ENCODE data around the gene SPAG16.

The SPAG16 gene

DNA sequence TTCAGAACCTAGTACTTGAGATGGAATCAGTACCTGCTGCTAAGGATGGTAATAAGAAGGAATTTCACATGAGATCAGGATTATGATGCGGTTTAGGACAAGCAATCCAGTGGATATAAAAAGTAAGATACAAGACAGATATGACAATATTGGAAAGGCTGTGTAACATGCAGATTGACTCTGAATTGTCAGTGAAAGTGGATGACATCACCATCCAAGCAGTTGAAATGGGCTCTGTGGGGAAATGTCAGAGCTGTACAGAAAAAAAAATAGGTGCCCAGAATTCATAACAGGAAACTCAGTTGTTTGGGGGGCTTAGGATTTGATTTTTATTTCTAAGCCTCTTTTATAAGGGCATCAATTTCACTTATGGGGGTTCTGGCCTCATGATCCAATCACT, 438.3 kb downstream of the SPAG16 start:
- Histone ChIP-seq H3K27ac (no peak overlapping the region), H4K20me1 (ENCODE audit: insufficient read depth) (no peaks in the 10 kb centered on the region), H3K9ac (no peak overlapping the region), H2AFZ (ENCODE audit: low read depth) (no peak overlapping the region), H3K27me3 (ENCODE audit: insufficient read depth, low read depth) (no peaks in the 10 kb centered on the region), H3K4me3 (IDR thresholded peaks at IDR 0.05; ENCODE audit: insufficient read depth, low read depth, low read length) (no peak overlapping the region), H3K4me1 (ENCODE audit: low read depth, poor library complexity, severe bottlenecking) (no peaks in the 10 kb centered on the region), H3K79me2 (ENCODE audit: insufficient read depth, low read depth) (no peaks in the 10 kb centered on the region), H3K36me3 (ENCODE audit: insufficient read depth) (no peaks in the 10 kb centered on the region), H3K4me2 (no peak overlapping the region)
- TF ChIP-seq, protein P1, sequence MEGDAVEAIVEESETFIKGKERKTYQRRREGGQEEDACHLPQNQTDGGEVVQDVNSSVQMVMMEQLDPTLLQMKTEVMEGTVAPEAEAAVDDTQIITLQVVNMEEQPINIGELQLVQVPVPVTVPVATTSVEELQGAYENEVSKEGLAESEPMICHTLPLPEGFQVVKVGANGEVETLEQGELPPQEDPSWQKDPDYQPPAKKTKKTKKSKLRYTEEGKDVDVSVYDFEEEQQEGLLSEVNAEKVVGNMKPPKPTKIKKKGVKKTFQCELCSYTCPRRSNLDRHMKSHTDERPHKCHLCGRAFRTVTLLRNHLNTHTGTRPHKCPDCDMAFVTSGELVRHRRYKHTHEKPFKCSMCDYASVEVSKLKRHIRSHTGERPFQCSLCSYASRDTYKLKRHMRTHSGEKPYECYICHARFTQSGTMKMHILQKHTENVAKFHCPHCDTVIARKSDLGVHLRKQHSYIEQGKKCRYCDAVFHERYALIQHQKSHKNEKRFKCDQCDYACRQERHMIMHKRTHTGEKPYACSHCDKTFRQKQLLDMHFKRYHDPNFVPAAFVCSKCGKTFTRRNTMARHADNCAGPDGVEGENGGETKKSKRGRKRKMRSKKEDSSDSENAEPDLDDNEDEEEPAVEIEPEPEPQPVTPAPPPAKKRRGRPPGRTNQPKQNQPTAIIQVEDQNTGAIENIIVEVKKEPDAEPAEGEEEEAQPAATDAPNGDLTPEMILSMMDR (conservative IDR thresholded peaks at IDR 0.05; ENCODE audit: low read depth, low read length): no peak

- Histone ChIP-seq H3K4me3 (IDR thresholded peaks at IDR 0.05; ENCODE audit: insufficient read depth, low read depth, low read length) (no peak overlapping the region), H3K79me2 (ENCODE audit: insufficient read depth, low read depth) (no peaks in the 10 kb centered on the region), H3K4me1 (ENCODE audit: low read depth, poor library complexity, severe bottlenecking) (no peaks in the 10 kb centered on the region), H3K9ac (no peak overlapping the region), H3K36me3 (ENCODE audit: insufficient read depth) (no peaks in the 10 kb centered on the region), H3K27ac (no peak overlapping the region), H3K27me3 (ENCODE audit: insufficient read depth, low read depth) (no peaks in the 10 kb centered on the region), H4K20me1 (ENCODE audit: insufficient read depth) (no peaks in the 10 kb centered on the region), H2AFZ (ENCODE audit: low read depth) (no peak overlapping the region), H3K4me2 (no peak overlapping the region)
- TF ChIP-seq, protein P1 (conservative IDR thresholded peaks at IDR 0.05; ENCODE audit: low read depth, low read length): no peak
Observed at GRCh38 chr2:213723041-213723560, 438.8 kb downstream of the SPAG16 start.

- H2AFZ ChIP-seq (ENCODE audit: low read depth): no peak overlapping the region
- H3K4me1 ChIP-seq (ENCODE audit: low read depth, poor library complexity, severe bottlenecking): no peaks in the 10 kb centered on the region
- H3K27me3 ChIP-seq (ENCODE audit: insufficient read depth, low read depth): no peaks in the 10 kb centered on the region
- H3K27ac ChIP-seq: no peak overlapping the region
- no peak overlapping the region for H3K4me3 ChIP-seq (IDR thresholded peaks at IDR 0.05; ENCODE audit: insufficient read depth, low read depth, low read length)
- no peaks in the 10 kb centered on the region for H3K79me2 ChIP-seq (ENCODE audit: insufficient read depth, low read depth)
- H3K9ac ChIP-seq: no peak overlapping the region
- TF ChIP-seq, protein P1 (conservative IDR thresholded peaks at IDR 0.05; ENCODE audit: low read depth, low read length): no peak
- H3K4me2 ChIP-seq: no peak overlapping the region
- H4K20me1 ChIP-seq (ENCODE audit: insufficient read depth): no peaks in the 10 kb centered on the region
- H3K36me3 ChIP-seq (ENCODE audit: insufficient read depth): no peaks in the 10 kb centered on the region
Observed at GRCh38 chr2:213723707-213724106, 439.4 kb downstream of the SPAG16 start.

DNA sequence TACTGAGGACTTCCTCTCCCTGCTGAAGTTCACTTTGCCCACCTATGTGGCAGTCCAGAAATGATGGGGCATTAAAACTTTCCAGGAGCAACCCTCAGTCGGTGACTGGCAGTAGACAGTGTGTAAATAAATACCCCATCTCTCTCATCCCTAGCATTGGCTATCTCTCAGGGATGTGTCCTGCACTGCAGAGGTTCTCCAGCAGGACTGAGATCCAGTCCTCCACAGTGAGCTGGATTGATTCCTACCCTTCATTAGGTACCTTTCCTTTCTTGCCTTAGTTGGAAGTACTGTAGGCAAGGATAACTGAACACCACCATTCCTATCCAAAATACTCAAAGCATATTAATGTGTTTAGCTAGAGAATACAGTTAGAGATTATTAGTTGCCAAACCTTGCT, 441.8 kb downstream of the SPAG16 start:
- no peak overlapping the region for H3K27ac ChIP-seq

More for the DNA sequence above, 441.8 kb downstream of the SPAG16 start:
- Histone ChIP-seq H3K36me3 (ENCODE audit: insufficient read depth) (no peaks in the 10 kb centered on the region), H3K79me2 (ENCODE audit: insufficient read depth, low read depth) (no peaks in the 10 kb centered on the region), H3K4me2 (no peak overlapping the region), H3K4me1 (ENCODE audit: low read depth, poor library complexity, severe bottlenecking) (no peaks in the 10 kb centered on the region), H3K4me3 (IDR thresholded peaks at IDR 0.05; ENCODE audit: insufficient read depth, low read depth, low read length) (no peak overlapping the region), H3K9ac (no peak overlapping the region), H2AFZ (ENCODE audit: low read depth) (no peak overlapping the region), H4K20me1 (ENCODE audit: insufficient read depth) (no peaks in the 10 kb centered on the region), H3K27me3 (ENCODE audit: insufficient read depth, low read depth) (no peaks in the 10 kb centered on the region)
- TF ChIP-seq, protein P1 (conservative IDR thresholded peaks at IDR 0.05; ENCODE audit: low read depth, low read length): no peak

Data from KMS-11 (cell line).